Measurements from ENCODE around the gene GRAMD1B. TPM values are rescaled to one million over a fixed set of nuclear protein-coding genes. Genes with fewer than 3 reads are reported as not detected.

The GRAMD1B gene
- total RNA-seq, 6 donors from 2014 or later, result 5.8 to 132 (median 10.1) TPM

GRCh38 chr11:123470842-123471241 is 40.8 kb downstream of the GRAMD1B start:
- Histone ChIP-seq H3K9me3 (no peaks in the 10 kb centered on the region), H3K4me3 (no peak overlapping the region), H3K36me3 (no peaks in the 10 kb centered on the region), H3K27ac (no peak overlapping the region), H3K27me3 (no peaks in the 10 kb centered on the region), H3K4me1 (no peaks in the 10 kb centered on the region)
- TF ChIP-seq CTCF (IDR thresholded peaks at IDR 0.05), result no peak
- TF ChIP-seq POLR2A (IDR thresholded peaks at IDR 0.05), result no peak
- TF ChIP-seq EP300 (IDR thresholded peaks at IDR 0.05), result no peak
- TF ChIP-seq POLR2AphosphoS5 (IDR thresholded peaks at IDR 0.05), result no peak
- no peak for ATAC-seq (ENCODE audit: low FRiP score in 2 of 2)
- WGBS, 2 donors, result 84 to 86% methylated on average over 4 of the region's 4 CpGs
- DNase-seq, result no peak

- Histone ChIP-seq H3K4me3 (no peak overlapping the region), H3K27ac (no peak overlapping the region), H3K27me3 (no peaks in the 10 kb centered on the region), H3K36me3 (no peaks in the 10 kb centered on the region), H3K9me3 (no peaks in the 10 kb centered on the region), H3K4me1 (no peaks in the 10 kb centered on the region)
- 88 to 90% methylated on average over 8 of the region's 8 CpGs for WGBS, 2 donors
- ATAC-seq (ENCODE audit: low FRiP score in 2 of 2), result no peak
- no peak for DNase-seq
- TF ChIP-seq EP300 (IDR thresholded peaks at IDR 0.05), result no peak
- TF ChIP-seq POLR2AphosphoS5 (IDR thresholded peaks at IDR 0.05), result no peak
- TF ChIP-seq CTCF (IDR thresholded peaks at IDR 0.05), result no peak
- TF ChIP-seq POLR2A (IDR thresholded peaks at IDR 0.05), result no peak
These were observed 42.3 kb downstream of the GRAMD1B start for GRCh38 chr11:123472236-123472935.

- Histone ChIP-seq H3K4me1 (peaks cover 0 to 7% (median 0%) of the 10 kb centered on the region in 4 donors), H3K4me3 (no peak overlapping the region), H3K27me3 (no peaks in the 10 kb centered on the region), H3K9me3 (no peaks in the 10 kb centered on the region), H3K27ac (no peak overlapping the region), H3K36me3 (no peaks in the 10 kb centered on the region)
- DNase-seq, result no peak
- TF ChIP-seq EP300 (IDR thresholded peaks at IDR 0.05), result no peak
- no peak for TF ChIP-seq CTCF (IDR thresholded peaks at IDR 0.05)
- TF ChIP-seq POLR2AphosphoS5 (IDR thresholded peaks at IDR 0.05), result no peak
- TF ChIP-seq POLR2A (IDR thresholded peaks at IDR 0.05), result no peak
- ATAC-seq (ENCODE audit: low FRiP score in 2 of 2), result peak in 1 of 2 donors; percentile 22
- 59 to 78% methylated on average over 3 of the region's 3 CpGs for WGBS, 2 donors
These were observed 44.0 kb downstream of the GRAMD1B start for GRCh38 chr11:123473941-123474677.

DNA sequence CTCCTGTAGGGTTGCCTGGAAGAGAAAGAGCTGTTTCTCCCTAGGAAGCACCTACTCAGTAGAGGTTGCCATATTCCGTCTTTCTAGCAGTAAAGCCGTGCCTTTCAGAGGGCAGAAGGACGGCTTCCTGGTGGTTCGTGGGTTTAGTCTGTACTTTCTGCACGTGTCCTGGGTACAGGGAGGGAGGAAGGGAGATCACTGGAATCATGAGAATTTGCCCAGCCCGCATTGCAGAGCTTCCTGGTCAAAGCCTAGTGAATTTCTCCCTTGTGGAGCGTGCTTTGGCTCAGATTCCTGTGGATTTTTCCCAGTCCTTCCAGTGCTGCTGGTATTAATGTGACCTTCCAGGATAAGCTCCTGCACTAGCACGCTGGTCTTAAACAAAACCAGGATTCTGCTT is 44.9 kb downstream of the GRAMD1B start:
- TF ChIP-seq POLR2AphosphoS5 (IDR thresholded peaks at IDR 0.05) (no peak), POLR2A (IDR thresholded peaks at IDR 0.05) (peak in 1 of 4 donors; percentile 24)
- H3K36me3 ChIP-seq, result no peaks in the 10 kb centered on the region
- ATAC-seq (ENCODE audit: low FRiP score in 2 of 2) (no peak), DNase-seq (no peak)
- 64 to 73% methylated on average over 8 of the region's 8 CpGs for WGBS, 2 donors
- H3K27me3 ChIP-seq, result no peaks in the 10 kb centered on the region
- H3K4me1 ChIP-seq, result peaks cover 0 to 7% (median 0%) of the 10 kb centered on the region in 4 donors
- H3K9me3 ChIP-seq, result no peaks in the 10 kb centered on the region
- no peak overlapping the region for H3K4me3 ChIP-seq
- H3K27ac ChIP-seq, result peak overlapping the region in 1 of 4 donors; percentile 0

GRCh38 chr11:123475469-123475868 is 45.4 kb downstream of the GRAMD1B start:
- Histone ChIP-seq H3K27ac (peak overlapping the region in 1 of 4 donors; percentile 0), H3K9me3 (no peaks in the 10 kb centered on the region)

More at GRCh38 chr11:123475469-123475868, 45.4 kb downstream of the GRAMD1B start:
- Histone ChIP-seq H3K36me3 (no peaks in the 10 kb centered on the region), H3K4me3 (no peak overlapping the region), H3K27me3 (no peaks in the 10 kb centered on the region), H3K4me1 (peaks cover 0 to 7% (median 0%) of the 10 kb centered on the region in 4 donors)
- no peak for DNase-seq
- no peak for ATAC-seq (ENCODE audit: low FRiP score in 2 of 2)
- 77 to 89% methylated on average over 3 of the region's 3 CpGs for WGBS, 2 donors
- TF ChIP-seq EP300 (IDR thresholded peaks at IDR 0.05) (no peak), CTCF (IDR thresholded peaks at IDR 0.05) (no peak), POLR2A (IDR thresholded peaks at IDR 0.05) (no peak), POLR2AphosphoS5 (IDR thresholded peaks at IDR 0.05) (no peak)
